WTC11 (cell line): ENCODE data around the gene ETS2. TPM values are rescaled to one million over a fixed set of nuclear protein-coding genes. Genes with fewer than 3 reads are reported as not detected.

Experiments
- ATAC-seq: fragments of 200-7000 bp; cut with Tn5 transposase; 2 replicates; pipeline ENCODE4 v1.10.0; 2021; ENCODE audit warnings: mild to moderate bottlenecking, moderate library complexity
- Bru-seq: library from RNA; stranded (reverse); fragments of 400-500 nt; gene quantifications from one replicate; lab custom pipeline; 2021; lab: Mats Ljungman, UMichigan
- CTCF ChIA-PET: fragments of 300-600 bp; sonication (Branson Sonifier 250); formaldehyde crosslinking; loops from one replicate; lab custom pipeline; 2021; ENCODE audit warnings: antibody characterized with exemption; lab: Charles Lee
- POLR2A ChIA-PET: fragments of 350-600 bp; sonication (Branson Sonifier 250); formaldehyde crosslinking; loops from one replicate; lab custom pipeline; 2021; ENCODE audit warnings: antibody characterized with exemption; lab: Charles Lee
- DNase-seq: peaks from one replicate; pipeline ENCODE4 v3.0.0; 2021; ENCODE audit warnings: low spot score
- H3K27ac Mint-ChIP-seq: 2 replicates; pipeline ENCODE4 v1.8.0; 2021; ENCODE audit warnings: mixed read lengths
- H3K27me3 Mint-ChIP-seq: 2 replicates; pipeline ENCODE4 v1.8.0; 2021; ENCODE audit warnings: low read depth, mild to moderate bottlenecking, moderate library complexity, mixed read lengths
- H3K36me3 Mint-ChIP-seq: 2 replicates; pipeline ENCODE4 v1.8.0; 2021; ENCODE audit warnings: mixed read lengths
- H3K4me1 Mint-ChIP-seq: 2 replicates; pipeline ENCODE4 v1.8.0; 2022; ENCODE audit warnings: mixed read lengths
- H3K4me3 Mint-ChIP-seq: 2 replicates; pipeline ENCODE4 v1.8.0; 2021; ENCODE audit warnings: mild to moderate bottlenecking, moderate library complexity, mixed read lengths
- H3K9me3 Mint-ChIP-seq: 2 replicates; pipeline ENCODE4 v1.8.0; 2021; ENCODE audit warnings: mixed read lengths
- ATF1 ChIP-seq: sonication (generic); formaldehyde crosslinking; IDR thresholded peaks from 2 replicates; pipeline ENCODE4 v1.8.1; 2023; ENCODE audit warnings: mild to moderate bottlenecking, moderate library complexity, missing genetic modification reagents
- ESRRA ChIP-seq: sonication (generic); formaldehyde crosslinking; IDR thresholded peaks from 2 replicates; pipeline ENCODE4 v1.8.1; 2022; ENCODE audit warnings: mild to moderate bottlenecking, missing genetic modification reagents, borderline replicate concordance
- GRHL2 ChIP-seq: fragments of 250-450 bp; sonication (Bioruptor Pico); IDR thresholded peaks from 2 replicates; pipeline ENCODE4 v1.8.0; 2022; ENCODE audit warnings: mild to moderate bottlenecking, moderate library complexity; ENCODE audit not compliant: insufficient replicate concordance, severe bottlenecking
- NFE2L1 ChIP-seq: sonication (generic); formaldehyde crosslinking; IDR thresholded peaks from 2 replicates; pipeline ENCODE4 v1.8.1; 2023; ENCODE audit warnings: missing genetic modification reagents
- RORB ChIP-seq: fragments of 250-450 bp; sonication (Bioruptor Pico); IDR thresholded peaks from 2 replicates; pipeline ENCODE4 v1.9.0; 2021; ENCODE audit warnings: mild to moderate bottlenecking
- SOX15 ChIP-seq: fragments of 250-450 bp; sonication (Bioruptor Pico); IDR thresholded peaks from 2 replicates; pipeline ENCODE4 v1.9.0; 2021; ENCODE audit warnings: mild to moderate bottlenecking
- TEAD4 ChIP-seq: sonication (generic); formaldehyde crosslinking; IDR thresholded peaks from 2 replicates; pipeline ENCODE4 v1.8.0; 2022; ENCODE audit warnings: mild to moderate bottlenecking, missing genetic modification reagents
- ZNF219 ChIP-seq: sonication (generic); formaldehyde crosslinking; IDR thresholded peaks from 2 replicates; pipeline ENCODE4 v1.8.0; 2023; ENCODE audit warnings: missing genetic modification reagents, mild to moderate bottlenecking, borderline replicate concordance
- ZNF232 ChIP-seq: sonication (generic); formaldehyde crosslinking; IDR thresholded peaks from 2 replicates; pipeline ENCODE4 v1.8.0; 2022; ENCODE audit warnings: mild to moderate bottlenecking, missing genetic modification reagents
- ZNF671 ChIP-seq: fragments of 250-450 bp; sonication (Bioruptor Pico); IDR thresholded peaks from 2 replicates; pipeline ENCODE4 v1.8.0; 2021; ENCODE audit warnings: mild to moderate bottlenecking
- long read RNA-seq, 3 experiments: library from RNA in 1 of 3; library from capped mRNA in 1 of 3; library from polyadenylated mRNA in 1 of 3; unstranded in 2 of 3; stranded (forward) in 1 of 3; transcript quantifications; one replicate each; pipeline ENCODE4 v2.0.0, GENCODE V29; 2021
- total RNA-seq: library from RNA; stranded (reverse); gene quantifications from 3 replicates; pipeline ENCODE4 v1.2.3, GENCODE V29; 2021
- TF ChIP-seq, protein P1 (sequence below): sonication (generic); formaldehyde crosslinking; IDR thresholded peaks from 2 replicates; pipeline ENCODE4 v1.8.0; 2023; ENCODE audit warnings: missing genetic modification reagents, mild to moderate bottlenecking, borderline replicate concordance
- TF ChIP-seq, protein P2 (sequence below): fragments of 250-450 bp; sonication (Bioruptor Pico); conservative IDR thresholded peaks from 2 replicates; pipeline ENCODE4 v1.9.0; 2021; ENCODE audit warnings: mild to moderate bottlenecking
- TF ChIP-seq, protein P3 (sequence below): sonication (generic); formaldehyde crosslinking; IDR thresholded peaks from 2 replicates; pipeline ENCODE4 v1.8.0; 2022; ENCODE audit warnings: mild to moderate bottlenecking, missing genetic modification reagents
- TF ChIP-seq, protein P4 (sequence below): sonication (generic); formaldehyde crosslinking; IDR thresholded peaks from 2 replicates; pipeline ENCODE4 v1.8.0; 2022; ENCODE audit warnings: mild to moderate bottlenecking, missing genetic modification reagents
- TF ChIP-seq, protein P5 (sequence below): sonication (generic); formaldehyde crosslinking; IDR thresholded peaks from 2 replicates; pipeline ENCODE4 v1.8.1; 2023; ENCODE audit warnings: mild to moderate bottlenecking, moderate library complexity, missing genetic modification reagents
- TF ChIP-seq, protein P6 (sequence below): sonication (generic); formaldehyde crosslinking; conservative IDR thresholded peaks from 2 replicates; pipeline ENCODE4 v1.8.1; 2023; ENCODE audit warnings: mild to moderate bottlenecking, low read depth, missing genetic modification reagents, moderate library complexity
- TF ChIP-seq, protein P7 (sequence below): sonication (generic); formaldehyde crosslinking; IDR thresholded peaks from 2 replicates; pipeline ENCODE4 v1.8.0; 2022; ENCODE audit warnings: missing genetic modification reagents

ETS2 gene
- total RNA-seq (45.0 to 56.4 TPM (median 48.3 TPM) in 3 replicates), Bru-seq, nascent RNA (percentile 95 among the genes with signal in this experiment)
- long read RNA-seq, experiment 1, transcript ETS2-202 (10 exons, 3,766 nt), result major isoform, 140 of 192 reads
- long read RNA-seq, experiment 1, partial matches to known transcripts, result 27 of 192 reads
- long read RNA-seq, experiment 1, other reads (novel, unspliced or antisense), result 24 of 192 reads
- long read RNA-seq, experiment 2, transcript ETS2-202 (10 exons, 3,766 nt), result major isoform, 27 of 50 reads
- long read RNA-seq, experiment 2, partial matches to known transcripts, result 5 of 50 reads
- long read RNA-seq, experiment 2, other reads (novel, unspliced or antisense), result 18 of 50 reads
- long read RNA-seq, experiment 3, partial matches to known transcripts, result 1 of 8 reads
- long read RNA-seq, experiment 3, other reads (novel, unspliced or antisense), result 7 of 8 reads

DNA sequence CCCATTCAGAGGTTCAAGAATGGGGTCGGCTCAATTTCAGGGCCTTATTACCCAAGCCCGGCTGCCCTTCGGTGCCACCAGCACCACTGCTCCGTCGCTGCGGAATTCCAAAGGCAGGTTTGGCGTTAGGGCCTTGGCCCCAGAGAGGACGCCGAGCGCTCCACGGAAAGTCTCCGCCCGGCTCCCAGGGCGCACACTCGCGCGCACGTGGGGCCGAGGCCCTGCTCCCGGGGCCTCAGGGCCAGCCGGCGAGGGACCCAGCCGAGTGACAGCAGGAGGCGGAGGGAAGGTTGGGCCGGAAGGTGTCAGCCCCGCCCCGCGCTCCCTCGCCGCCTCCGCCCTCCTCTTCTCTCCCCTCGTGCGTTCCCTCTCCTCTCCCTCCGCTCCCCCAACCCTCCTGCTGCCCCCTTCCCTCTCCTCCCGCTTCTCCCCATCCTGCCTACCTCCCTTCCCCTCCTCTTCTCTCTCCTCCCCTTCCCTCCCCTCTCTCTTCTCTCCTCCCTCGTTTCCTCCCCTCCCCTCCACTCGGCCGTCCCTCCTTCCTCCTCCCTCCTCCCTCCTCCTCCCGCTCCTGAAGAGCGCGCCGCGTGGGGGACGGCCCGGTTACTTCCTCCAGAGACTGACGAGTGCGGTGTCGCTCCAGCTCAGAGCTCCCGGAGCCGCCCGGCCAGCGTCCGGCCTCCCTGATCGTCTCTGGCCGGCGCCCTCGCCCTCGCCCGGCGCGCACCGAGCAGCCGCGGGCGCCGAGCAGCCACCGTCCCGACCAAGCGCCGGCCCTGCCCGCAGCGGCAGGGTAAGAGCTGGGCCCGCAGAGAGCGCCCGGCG lies at the start of gene ETS2:
Gene ETS2 (plus strand): TSS at position 602 of the 825 bp plus-strand sequence. CDS start 4,106 bp downstream, outside the sequence.
- H3K4me1 Mint-ChIP-seq, result peaks cover 40% of the 10 kb centered on the region
- H3K9me3 Mint-ChIP-seq, result no peaks in the 10 kb centered on the region
- peak; percentile 81 for DNase-seq
- POLR2A ChIA-PET, result interaction anchor here (1.0 kb wide), 1 partner anchor 378 kb away, joined by 5 read pairs; the partner anchor contains the start of gene PSMG1
- H3K4me3 Mint-ChIP-seq, result peak within 1 kb of the TSS; percentile 94
- peak within 1 kb of the TSS; percentile 36; the same call in 1 of the 2 replicates for H3K27ac Mint-ChIP-seq
- CTCF ChIA-PET, result interaction anchor here (0.7 to 3.1 kb wide), 3 partner anchors 71 to 332 kb away, joined by 3 to 13 read pairs (median 7); no protein-coding TSS in a partner anchor
- peak; percentile 80 for ATAC-seq
- H3K36me3 Mint-ChIP-seq, result peaks cover 10% of the 10 kb centered on the region
- H3K27me3 Mint-ChIP-seq, result peaks cover 6% of the 10 kb centered on the region
- peak; percentile 50; the same call in 1 of the 2 replicates for TF ChIP-seq ZNF219
- TF ChIP-seq, protein P1, sequence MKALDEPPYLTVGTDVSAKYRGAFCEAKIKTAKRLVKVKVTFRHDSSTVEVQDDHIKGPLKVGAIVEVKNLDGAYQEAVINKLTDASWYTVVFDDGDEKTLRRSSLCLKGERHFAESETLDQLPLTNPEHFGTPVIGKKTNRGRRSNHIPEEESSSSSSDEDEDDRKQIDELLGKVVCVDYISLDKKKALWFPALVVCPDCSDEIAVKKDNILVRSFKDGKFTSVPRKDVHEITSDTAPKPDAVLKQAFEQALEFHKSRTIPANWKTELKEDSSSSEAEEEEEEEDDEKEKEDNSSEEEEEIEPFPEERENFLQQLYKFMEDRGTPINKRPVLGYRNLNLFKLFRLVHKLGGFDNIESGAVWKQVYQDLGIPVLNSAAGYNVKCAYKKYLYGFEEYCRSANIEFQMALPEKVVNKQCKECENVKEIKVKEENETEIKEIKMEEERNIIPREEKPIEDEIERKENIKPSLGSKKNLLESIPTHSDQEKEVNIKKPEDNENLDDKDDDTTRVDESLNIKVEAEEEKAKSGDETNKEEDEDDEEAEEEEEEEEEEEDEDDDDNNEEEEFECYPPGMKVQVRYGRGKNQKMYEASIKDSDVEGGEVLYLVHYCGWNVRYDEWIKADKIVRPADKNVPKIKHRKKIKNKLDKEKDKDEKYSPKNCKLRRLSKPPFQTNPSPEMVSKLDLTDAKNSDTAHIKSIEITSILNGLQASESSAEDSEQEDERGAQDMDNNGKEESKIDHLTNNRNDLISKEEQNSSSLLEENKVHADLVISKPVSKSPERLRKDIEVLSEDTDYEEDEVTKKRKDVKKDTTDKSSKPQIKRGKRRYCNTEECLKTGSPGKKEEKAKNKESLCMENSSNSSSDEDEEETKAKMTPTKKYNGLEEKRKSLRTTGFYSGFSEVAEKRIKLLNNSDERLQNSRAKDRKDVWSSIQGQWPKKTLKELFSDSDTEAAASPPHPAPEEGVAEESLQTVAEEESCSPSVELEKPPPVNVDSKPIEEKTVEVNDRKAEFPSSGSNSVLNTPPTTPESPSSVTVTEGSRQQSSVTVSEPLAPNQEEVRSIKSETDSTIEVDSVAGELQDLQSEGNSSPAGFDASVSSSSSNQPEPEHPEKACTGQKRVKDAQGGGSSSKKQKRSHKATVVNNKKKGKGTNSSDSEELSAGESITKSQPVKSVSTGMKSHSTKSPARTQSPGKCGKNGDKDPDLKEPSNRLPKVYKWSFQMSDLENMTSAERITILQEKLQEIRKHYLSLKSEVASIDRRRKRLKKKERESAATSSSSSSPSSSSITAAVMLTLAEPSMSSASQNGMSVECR (CRISPR knock-in tag), result no peak
- TF ChIP-seq NFE2L1 (CRISPR knock-in tag), result peak; percentile 42; the same call in 1 of the 2 replicates
- TF ChIP-seq ESRRA, result no peak
- TF ChIP-seq TEAD4, result no peak
- TF ChIP-seq, protein P2, sequence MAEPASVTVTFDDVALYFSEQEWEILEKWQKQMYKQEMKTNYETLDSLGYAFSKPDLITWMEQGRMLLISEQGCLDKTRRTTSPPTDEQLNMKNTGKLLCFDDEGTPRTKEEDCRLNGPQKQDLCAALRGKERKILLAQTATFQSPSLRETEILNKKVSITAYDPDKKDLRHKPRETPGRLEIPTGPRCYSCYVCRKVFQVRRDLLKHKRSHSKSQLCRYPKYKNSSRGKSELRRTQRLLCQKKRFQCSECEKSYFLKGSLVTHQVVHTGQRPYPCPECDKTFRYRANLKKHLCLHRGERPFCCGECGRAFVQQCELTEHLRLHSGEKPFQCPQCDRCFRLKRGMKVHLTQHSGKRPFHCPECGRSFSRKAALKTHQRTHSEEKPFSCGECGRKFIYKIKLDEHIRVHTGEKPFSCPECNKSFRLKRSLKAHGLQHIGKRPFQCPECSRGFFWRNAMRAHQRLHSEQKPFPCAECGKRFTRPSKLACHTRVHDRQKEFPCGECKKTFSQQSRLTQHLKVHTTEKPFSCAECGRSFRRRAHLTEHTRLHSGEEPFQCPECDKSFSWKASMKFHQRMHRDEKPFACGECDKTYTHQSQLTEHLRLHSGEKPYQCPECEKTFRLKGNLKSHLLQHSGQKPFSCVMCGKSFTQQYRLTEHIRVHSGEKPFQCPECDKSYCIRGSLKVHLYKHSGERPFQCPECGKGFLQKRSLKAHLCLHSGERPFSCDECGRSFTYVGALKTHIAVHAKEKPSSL (CRISPR knock-in tag), result no peak
- TF ChIP-seq, protein P3, sequence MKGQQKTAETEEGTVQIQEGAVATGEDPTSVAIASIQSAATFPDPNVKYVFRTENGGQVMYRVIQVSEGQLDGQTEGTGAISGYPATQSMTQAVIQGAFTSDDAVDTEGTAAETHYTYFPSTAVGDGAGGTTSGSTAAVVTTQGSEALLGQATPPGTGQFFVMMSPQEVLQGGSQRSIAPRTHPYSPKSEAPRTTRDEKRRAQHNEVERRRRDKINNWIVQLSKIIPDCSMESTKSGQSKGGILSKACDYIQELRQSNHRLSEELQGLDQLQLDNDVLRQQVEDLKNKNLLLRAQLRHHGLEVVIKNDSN (CRISPR knock-in tag), result peak; percentile 60
- no peak for TF ChIP-seq ATF1 (CRISPR knock-in tag)
- TF ChIP-seq, protein P4, sequence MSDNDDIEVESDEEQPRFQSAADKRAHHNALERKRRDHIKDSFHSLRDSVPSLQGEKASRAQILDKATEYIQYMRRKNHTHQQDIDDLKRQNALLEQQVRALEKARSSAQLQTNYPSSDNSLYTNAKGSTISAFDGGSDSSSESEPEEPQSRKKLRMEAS, result peak; percentile 89
- TF ChIP-seq, protein P5, sequence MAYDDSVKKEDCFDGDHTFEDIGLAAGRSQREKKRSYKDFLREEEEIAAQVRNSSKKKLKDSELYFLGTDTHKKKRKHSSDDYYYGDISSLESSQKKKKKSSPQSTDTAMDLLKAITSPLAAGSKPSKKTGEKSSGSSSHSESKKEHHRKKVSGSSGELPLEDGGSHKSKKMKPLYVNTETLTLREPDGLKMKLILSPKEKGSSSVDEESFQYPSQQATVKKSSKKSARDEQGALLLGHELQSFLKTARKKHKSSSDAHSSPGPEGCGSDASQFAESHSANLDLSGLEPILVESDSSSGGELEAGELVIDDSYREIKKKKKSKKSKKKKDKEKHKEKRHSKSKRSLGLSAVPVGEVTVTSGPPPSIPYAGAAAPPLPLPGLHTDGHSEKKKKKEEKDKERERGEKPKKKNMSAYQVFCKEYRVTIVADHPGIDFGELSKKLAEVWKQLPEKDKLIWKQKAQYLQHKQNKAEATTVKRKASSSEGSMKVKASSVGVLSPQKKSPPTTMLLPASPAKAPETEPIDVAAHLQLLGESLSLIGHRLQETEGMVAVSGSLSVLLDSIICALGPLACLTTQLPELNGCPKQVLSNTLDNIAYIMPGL (CRISPR knock-in tag), result peak; percentile 61; the same call in 1 of the 2 replicates
- no peak for TF ChIP-seq GRHL2
- TF ChIP-seq, protein P6, sequence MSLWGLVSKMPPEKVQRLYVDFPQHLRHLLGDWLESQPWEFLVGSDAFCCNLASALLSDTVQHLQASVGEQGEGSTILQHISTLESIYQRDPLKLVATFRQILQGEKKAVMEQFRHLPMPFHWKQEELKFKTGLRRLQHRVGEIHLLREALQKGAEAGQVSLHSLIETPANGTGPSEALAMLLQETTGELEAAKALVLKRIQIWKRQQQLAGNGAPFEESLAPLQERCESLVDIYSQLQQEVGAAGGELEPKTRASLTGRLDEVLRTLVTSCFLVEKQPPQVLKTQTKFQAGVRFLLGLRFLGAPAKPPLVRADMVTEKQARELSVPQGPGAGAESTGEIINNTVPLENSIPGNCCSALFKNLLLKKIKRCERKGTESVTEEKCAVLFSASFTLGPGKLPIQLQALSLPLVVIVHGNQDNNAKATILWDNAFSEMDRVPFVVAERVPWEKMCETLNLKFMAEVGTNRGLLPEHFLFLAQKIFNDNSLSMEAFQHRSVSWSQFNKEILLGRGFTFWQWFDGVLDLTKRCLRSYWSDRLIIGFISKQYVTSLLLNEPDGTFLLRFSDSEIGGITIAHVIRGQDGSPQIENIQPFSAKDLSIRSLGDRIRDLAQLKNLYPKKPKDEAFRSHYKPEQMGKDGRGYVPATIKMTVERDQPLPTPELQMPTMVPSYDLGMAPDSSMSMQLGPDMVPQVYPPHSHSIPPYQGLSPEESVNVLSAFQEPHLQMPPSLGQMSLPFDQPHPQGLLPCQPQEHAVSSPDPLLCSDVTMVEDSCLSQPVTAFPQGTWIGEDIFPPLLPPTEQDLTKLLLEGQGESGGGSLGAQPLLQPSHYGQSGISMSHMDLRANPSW (CRISPR knock-in tag), result no peak
- no peak for TF ChIP-seq RORB (CRISPR knock-in tag)
- no peak for TF ChIP-seq ZNF232
- no peak for TF ChIP-seq ZNF671 (CRISPR knock-in tag)
- no peak for TF ChIP-seq SOX15
- TF ChIP-seq, protein P7, sequence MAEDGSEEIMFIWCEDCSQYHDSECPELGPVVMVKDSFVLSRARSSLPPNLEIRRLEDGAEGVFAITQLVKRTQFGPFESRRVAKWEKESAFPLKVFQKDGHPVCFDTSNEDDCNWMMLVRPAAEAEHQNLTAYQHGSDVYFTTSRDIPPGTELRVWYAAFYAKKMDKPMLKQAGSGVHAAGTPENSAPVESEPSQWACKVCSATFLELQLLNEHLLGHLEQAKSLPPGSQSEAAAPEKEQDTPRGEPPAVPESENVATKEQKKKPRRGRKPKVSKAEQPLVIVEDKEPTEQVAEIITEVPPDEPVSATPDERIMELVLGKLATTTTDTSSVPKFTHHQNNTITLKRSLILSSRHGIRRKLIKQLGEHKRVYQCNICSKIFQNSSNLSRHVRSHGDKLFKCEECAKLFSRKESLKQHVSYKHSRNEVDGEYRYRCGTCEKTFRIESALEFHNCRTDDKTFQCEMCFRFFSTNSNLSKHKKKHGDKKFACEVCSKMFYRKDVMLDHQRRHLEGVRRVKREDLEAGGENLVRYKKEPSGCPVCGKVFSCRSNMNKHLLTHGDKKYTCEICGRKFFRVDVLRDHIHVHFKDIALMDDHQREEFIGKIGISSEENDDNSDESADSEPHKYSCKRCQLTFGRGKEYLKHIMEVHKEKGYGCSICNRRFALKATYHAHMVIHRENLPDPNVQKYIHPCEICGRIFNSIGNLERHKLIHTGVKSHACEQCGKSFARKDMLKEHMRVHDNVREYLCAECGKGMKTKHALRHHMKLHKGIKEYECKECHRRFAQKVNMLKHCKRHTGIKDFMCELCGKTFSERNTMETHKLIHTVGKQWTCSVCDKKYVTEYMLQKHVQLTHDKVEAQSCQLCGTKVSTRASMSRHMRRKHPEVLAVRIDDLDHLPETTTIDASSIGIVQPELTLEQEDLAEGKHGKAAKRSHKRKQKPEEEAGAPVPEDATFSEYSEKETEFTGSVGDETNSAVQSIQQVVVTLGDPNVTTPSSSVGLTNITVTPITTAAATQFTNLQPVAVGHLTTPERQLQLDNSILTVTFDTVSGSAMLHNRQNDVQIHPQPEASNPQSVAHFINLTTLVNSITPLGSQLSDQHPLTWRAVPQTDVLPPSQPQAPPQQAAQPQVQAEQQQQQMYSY (CRISPR knock-in tag), result no peak
